HG02610 (cell line): ENCODE data around the gene PKIG.
"Not testable (repeated sequence)": the region's sequence is repeated elsewhere in the genome, so short reads cannot be mapped to it uniquely, and the experiment has no call there.

Experiments
- ATAC-seq: cut with Tn5 transposase; IDR thresholded peaks from one replicate; pipeline ENCODE4 v1.9.1; 2021; ENCODE audit warnings: mild to moderate bottlenecking, moderate library complexity; ENCODE audit not compliant: unreplicated experiment

The PKIG gene

GRCh38 chr20:44571362-44571988 is 10.9 kb upstream of the PKIG start:
- ATAC-seq, result no peak

GRCh38 chr20:44572551-44573500 is 9.6 kb upstream of the PKIG start:
- no peak for ATAC-seq

- ATAC-seq, result no peak
Measured at GRCh38 chr20:44573501-44573869, 8.9 kb upstream of the PKIG start.

GRCh38 chr20:44574372-44574771 is 8.0 kb upstream of the PKIG start:
- no peak for ATAC-seq

- ATAC-seq, result no peak
Measured at GRCh38 chr20:44576297-44576696, 6.1 kb upstream of the PKIG start.

GRCh38 chr20:44579313-44580081 is 2.9 kb upstream of the PKIG start:
- ATAC-seq, result no peak

- no peak for ATAC-seq
Measured at GRCh38 chr20:44580581-44581268, 1.7 kb upstream of the PKIG start.

GRCh38 chr20:44581515-44581914 is 864 bp upstream of the PKIG start:
- no peak for ATAC-seq

GRCh38 chr20:44583157-44583556 is 778 bp downstream of the PKIG start:
- no peak for ATAC-seq

GRCh38 chr20:44584162-44584561 is 1.8 kb downstream of the PKIG start:
- no peak for ATAC-seq

GRCh38 chr20:44585057-44585963 is 2.9 kb downstream of the PKIG start:
- ATAC-seq, result peak; percentile 41

- peak; percentile 66 for ATAC-seq
Measured at GRCh38 chr20:44586289-44586911, 4.0 kb downstream of the PKIG start.

GRCh38 chr20:44587035-44587980 is 4.9 kb downstream of the PKIG start:
- ATAC-seq, result no peak

GRCh38 chr20:44588321-44588720 is 5.9 kb downstream of the PKIG start:
- ATAC-seq, result not testable (repeated sequence)

- ATAC-seq, result no peak
Measured at GRCh38 chr20:44589537-44589936, 7.2 kb downstream of the PKIG start.

GRCh38 chr20:44590980-44591778 is 8.8 kb downstream of the PKIG start:
- no peak for ATAC-seq

- no peak for ATAC-seq
Measured at GRCh38 chr20:44592366-44592765, 10.0 kb downstream of the PKIG start.

GRCh38 chr20:44593751-44594150 is 11.4 kb downstream of the PKIG start:
- no peak for ATAC-seq
